DND-41 (cell line): ENCODE results near the gene DAGLA.

Experiments used
- ATAC-seq: fragments of 200-7000 bp; cut with Tn5 transposase; 3 replicates; pipeline ENCODE4 v1.9.1; 2021; ENCODE audit warnings: low read depth; ENCODE audit not compliant: insufficient read depth
- DNase-seq: peaks from one replicate; pipeline ENCODE4 v3.0.0-alpha.2; 2020
- H2AFZ ChIP-seq: 2 replicates; pipeline ENCODE4 v1.6.0; 2012; ENCODE audit warnings: low read depth, low read length
- H3K27ac ChIP-seq: 2 replicates; pipeline ENCODE4 v1.5.1; 2012; ENCODE audit warnings: low read length, inconsistent platforms
- H3K27me3 ChIP-seq: fragments of 200-600 bp; sonication (generic); 2 replicates; pipeline ENCODE4 v1.6.0; 2012; ENCODE audit warnings: low read length, mild to moderate bottlenecking, inconsistent platforms; ENCODE audit not compliant: insufficient read depth, poor library complexity
- H3K36me3 ChIP-seq: 2 replicates; pipeline ENCODE4 v1.5.1; 2012; ENCODE audit warnings: low read length, inconsistent platforms; ENCODE audit not compliant: insufficient read depth
- H3K4me1 ChIP-seq: 2 replicates; pipeline ENCODE4 v1.5.1; 2012; ENCODE audit warnings: mild to moderate bottlenecking, low read length; ENCODE audit not compliant: insufficient read depth
- H3K4me2 ChIP-seq: 2 replicates; pipeline ENCODE4 v1.6.0; 2012; ENCODE audit warnings: mild to moderate bottlenecking, moderate library complexity, low read length, inconsistent platforms; ENCODE audit not compliant: insufficient read depth
- H3K4me3 ChIP-seq, 2 experiments: fragments of 200-600 bp in 1 of 2; shearing (Covaris generic) in 1 of 2; 2 replicates each; pipeline ENCODE4 v1.5.1; 2012 to 2016; ENCODE audit warnings: inconsistent platforms in 2 of 2, low read length in 2 of 2, mild to moderate bottlenecking in 2 of 2, low read depth in 1 of 2, moderate library complexity in 1 of 2
- H3K79me2 ChIP-seq: 2 replicates; pipeline ENCODE4 v1.6.0; 2012; ENCODE audit warnings: low read length, inconsistent platforms; ENCODE audit not compliant: insufficient read depth
- H3K9ac ChIP-seq: 2 replicates; pipeline ENCODE4 v1.6.0; 2012; ENCODE audit warnings: low read depth, mild to moderate bottlenecking, inconsistent platforms, low read length, moderate library complexity
- H3K9me3 ChIP-seq: 2 replicates; pipeline ENCODE4 v1.5.1; 2012; ENCODE audit warnings: low read length, moderate library complexity, mild to moderate bottlenecking, inconsistent platforms; ENCODE audit not compliant: insufficient read depth, severe bottlenecking
- H4K20me1 ChIP-seq: 2 replicates; pipeline ENCODE4 v1.6.0; 2012; ENCODE audit warnings: low read length; ENCODE audit not compliant: insufficient read depth
- EZH2 ChIP-seq: IDR thresholded peaks from 3 replicates; pipeline ENCODE4 v1.6.1; 2012; ENCODE audit warnings: borderline replicate concordance, low read depth, mild to moderate bottlenecking, moderate library complexity, low read length, inconsistent platforms; ENCODE audit not compliant: severe bottlenecking
- TF ChIP-seq, protein P1 (sequence below): IDR thresholded peaks from 2 replicates; pipeline ENCODE4 v1.5.1; 2012; ENCODE audit warnings: borderline replicate concordance, low read length, moderate library complexity, mild to moderate bottlenecking; ENCODE audit not compliant: poor library complexity, severe bottlenecking; ENCODE audit errors: extremely low read depth

DAGLA gene

DNA sequence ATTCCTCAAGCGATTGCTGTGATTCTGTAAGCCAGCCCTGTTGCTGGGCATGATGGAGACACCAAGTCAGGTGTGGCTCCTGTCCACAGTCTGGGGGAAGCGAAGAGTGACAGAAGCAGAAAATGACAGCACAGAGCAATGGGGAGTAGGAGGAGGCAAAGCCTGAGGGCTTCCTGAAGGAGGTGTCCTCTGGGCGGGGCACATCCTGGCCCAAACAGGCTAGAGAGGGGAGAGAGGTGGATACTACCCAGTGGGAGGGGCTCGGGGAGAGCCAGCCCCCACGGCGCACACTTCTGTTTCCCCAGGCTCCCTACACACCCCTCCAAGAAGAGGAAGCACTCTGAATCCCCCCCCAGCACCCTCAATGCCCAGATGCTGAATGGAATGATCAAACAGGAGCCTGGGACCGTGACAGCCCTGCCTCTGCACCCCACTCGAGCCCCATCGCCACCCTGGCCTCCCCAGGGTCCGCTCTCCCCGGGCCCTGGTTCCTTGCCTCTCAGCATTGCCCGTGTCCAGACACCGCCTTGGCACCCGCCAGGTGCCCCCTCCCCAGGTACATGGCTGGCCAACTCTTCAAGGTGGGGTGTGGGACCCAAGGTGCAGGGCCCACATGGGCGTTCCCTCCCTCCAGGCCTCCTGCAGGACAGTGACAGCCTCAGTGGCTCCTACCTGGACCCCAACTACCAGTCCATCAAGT is 91.2 kb downstream of the DAGLA start:
- TF ChIP-seq EZH2: no peak
- TF ChIP-seq, protein P1, sequence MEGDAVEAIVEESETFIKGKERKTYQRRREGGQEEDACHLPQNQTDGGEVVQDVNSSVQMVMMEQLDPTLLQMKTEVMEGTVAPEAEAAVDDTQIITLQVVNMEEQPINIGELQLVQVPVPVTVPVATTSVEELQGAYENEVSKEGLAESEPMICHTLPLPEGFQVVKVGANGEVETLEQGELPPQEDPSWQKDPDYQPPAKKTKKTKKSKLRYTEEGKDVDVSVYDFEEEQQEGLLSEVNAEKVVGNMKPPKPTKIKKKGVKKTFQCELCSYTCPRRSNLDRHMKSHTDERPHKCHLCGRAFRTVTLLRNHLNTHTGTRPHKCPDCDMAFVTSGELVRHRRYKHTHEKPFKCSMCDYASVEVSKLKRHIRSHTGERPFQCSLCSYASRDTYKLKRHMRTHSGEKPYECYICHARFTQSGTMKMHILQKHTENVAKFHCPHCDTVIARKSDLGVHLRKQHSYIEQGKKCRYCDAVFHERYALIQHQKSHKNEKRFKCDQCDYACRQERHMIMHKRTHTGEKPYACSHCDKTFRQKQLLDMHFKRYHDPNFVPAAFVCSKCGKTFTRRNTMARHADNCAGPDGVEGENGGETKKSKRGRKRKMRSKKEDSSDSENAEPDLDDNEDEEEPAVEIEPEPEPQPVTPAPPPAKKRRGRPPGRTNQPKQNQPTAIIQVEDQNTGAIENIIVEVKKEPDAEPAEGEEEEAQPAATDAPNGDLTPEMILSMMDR: no peak
- H3K4me2 ChIP-seq: no peak overlapping the region
- H3K79me2 ChIP-seq: no peaks in the 10 kb centered on the region
- DNase-seq (no peak), ATAC-seq (0 out of 3 replicates have a peak, but pooled peaks have one; percentile 8)
- H3K27me3 ChIP-seq: no peaks in the 10 kb centered on the region
- H3K36me3 ChIP-seq: no peaks in the 10 kb centered on the region
- H3K27ac ChIP-seq: no peak overlapping the region
- no peaks in the 10 kb centered on the region for H3K4me1 ChIP-seq
- H4K20me1 ChIP-seq: peaks cover 4% of the 10 kb centered on the region; the same call in 1 of the 2 replicates
- H3K9ac ChIP-seq: no peak overlapping the region
- H3K4me3 ChIP-seq: no peak overlapping the region
- H2AFZ ChIP-seq: no peak overlapping the region
- H3K9me3 ChIP-seq: no peaks in the 10 kb centered on the region

DNA sequence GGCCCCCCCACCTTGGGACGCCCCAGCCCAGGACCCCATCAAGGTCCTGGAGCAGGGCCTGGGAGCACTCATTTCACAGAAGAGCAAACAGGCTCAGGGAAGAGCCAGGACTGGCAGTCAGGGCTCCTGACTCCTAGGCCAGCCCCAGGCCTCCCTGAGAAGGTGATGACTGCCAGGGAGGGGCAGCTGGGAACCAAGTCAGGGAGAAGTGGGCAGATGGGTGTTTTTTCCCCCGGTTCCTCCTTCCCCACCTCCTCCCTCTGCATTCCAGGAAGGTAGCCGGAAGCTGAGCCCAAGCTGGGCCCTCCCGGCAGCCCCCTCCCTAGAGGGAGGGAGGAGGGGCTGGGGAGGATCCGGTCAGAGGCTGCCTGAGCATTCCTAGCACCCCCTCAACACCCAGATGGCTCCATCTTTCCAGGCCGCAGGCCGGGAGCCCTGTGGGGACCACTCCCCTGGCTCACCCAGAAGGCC is 91.8 kb downstream of the DAGLA start:
- peaks cover 9% of the 10 kb centered on the region; the same call in 1 of the 2 replicates for H4K20me1 ChIP-seq
- DNase-seq (no peak), ATAC-seq (no peak)
- H3K9me3 ChIP-seq: no peaks in the 10 kb centered on the region
- TF ChIP-seq, protein P1: no peak
- TF ChIP-seq EZH2: no peak
- no peak overlapping the region for H3K4me3 ChIP-seq
- no peaks in the 10 kb centered on the region for H3K4me1 ChIP-seq
- no peak overlapping the region for H3K9ac ChIP-seq
- no peak overlapping the region; the same call in 1 of the 2 replicates for H2AFZ ChIP-seq
- H3K27ac ChIP-seq: no peak overlapping the region
- H3K36me3 ChIP-seq: no peaks in the 10 kb centered on the region
- H3K79me2 ChIP-seq: no peaks in the 10 kb centered on the region
- no peak overlapping the region for H3K4me2 ChIP-seq
- H3K27me3 ChIP-seq: no peaks in the 10 kb centered on the region

DNA sequence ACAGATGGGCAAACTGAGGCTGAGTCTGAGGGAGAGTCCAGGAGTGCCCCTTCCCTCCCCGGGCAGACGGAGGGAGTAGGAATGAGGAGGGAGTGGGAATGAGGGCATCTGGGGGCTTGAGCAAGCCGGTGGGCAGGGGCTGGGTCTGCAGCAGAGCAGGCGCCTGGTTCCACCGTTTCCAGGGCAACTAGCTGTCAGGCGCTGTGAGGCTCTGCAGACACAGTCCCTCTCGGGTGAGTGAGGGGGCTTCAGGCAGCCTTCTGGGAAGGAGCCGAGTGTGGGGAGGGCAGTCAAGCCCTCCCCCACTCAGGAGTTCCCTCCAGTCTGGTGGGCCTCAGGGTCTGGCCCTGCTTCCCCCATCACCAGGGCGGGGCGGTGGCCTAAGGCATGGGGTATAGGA is 93.2 kb downstream of the DAGLA start:
- no peak overlapping the region for H3K4me3 ChIP-seq
- no peaks in the 10 kb centered on the region for H3K9me3 ChIP-seq
- ATAC-seq: no peak
- no peaks in the 10 kb centered on the region for H3K4me1 ChIP-seq
- H3K36me3 ChIP-seq: no peaks in the 10 kb centered on the region
- no peak overlapping the region for H3K27ac ChIP-seq
- no peaks in the 10 kb centered on the region for H3K27me3 ChIP-seq
- no peak overlapping the region for H2AFZ ChIP-seq
- no peak for TF ChIP-seq EZH2
- TF ChIP-seq, protein P1: no peak
- no peak overlapping the region for H3K4me2 ChIP-seq
- H3K9ac ChIP-seq: no peak overlapping the region
- H3K79me2 ChIP-seq: no peaks in the 10 kb centered on the region
- peaks cover 9% of the 10 kb centered on the region; the same call in 1 of the 2 replicates for H4K20me1 ChIP-seq
- DNase-seq: no peak
